HG02678 (cell line): Measurements from ENCODE around the gene CSAD.
"Not testable (repeated sequence)": the region's sequence is repeated elsewhere in the genome, so short reads cannot be mapped to it uniquely, and the experiment has no call there.

Experiments
- ATAC-seq: cut with Tn5 transposase; IDR thresholded peaks from one replicate; pipeline ENCODE4 v1.9.1; 2021; ENCODE audit warnings: mild to moderate bottlenecking, moderate library complexity; ENCODE audit not compliant: unreplicated experiment

Gene CSAD

DNA sequence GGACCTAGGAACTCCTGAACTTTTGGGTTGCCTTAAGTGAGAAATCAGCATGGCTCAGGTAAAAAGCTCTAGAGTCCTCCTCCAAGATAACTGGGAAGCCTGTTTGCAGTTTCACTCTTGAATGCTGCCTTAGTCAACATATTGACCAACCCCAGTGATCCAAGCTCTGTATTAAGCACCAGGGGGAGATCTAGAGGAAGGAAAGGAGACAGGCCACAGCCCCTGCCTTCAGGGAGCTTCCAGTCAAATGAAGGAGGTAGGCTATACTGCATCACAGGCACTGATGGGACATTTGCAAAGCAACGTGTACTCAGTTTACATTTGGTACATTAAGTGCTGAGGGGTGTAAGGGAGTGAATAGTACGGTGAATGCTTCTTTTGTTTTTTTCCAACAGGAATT, 1.2 kb upstream of the CSAD start:
- ATAC-seq, result no peak

GRCh38 chr12:53180931-53181645, 363 bp upstream of the CSAD start:
- ATAC-seq, result peak; percentile 50

DNA sequence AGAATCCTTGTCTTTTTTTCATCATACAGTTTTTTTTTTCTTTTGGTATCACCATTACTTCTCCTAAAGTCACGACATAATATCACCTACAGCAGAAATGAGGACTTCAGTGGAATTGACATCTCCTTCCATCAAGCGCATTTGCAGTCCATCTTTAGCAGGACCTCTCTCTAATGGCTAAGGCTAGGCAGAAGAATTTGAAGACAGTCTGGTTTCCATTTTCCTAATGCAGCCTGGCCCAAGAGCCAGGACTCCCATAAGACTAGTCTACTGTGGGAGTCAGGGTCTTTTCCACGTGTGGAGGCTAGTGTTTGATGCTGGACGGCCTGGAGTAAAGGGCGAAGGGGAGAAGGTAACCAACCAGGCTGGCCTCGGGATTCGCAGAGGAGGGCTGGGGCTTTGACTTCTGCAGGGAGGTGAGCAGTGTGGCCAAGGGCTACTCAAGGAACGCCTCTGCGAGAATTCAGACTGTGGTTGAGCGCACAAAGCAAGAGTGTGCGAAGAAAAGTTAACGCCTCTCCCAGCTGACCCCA, 972 bp downstream of the CSAD start:
- peak; percentile 4 for ATAC-seq

DNA sequence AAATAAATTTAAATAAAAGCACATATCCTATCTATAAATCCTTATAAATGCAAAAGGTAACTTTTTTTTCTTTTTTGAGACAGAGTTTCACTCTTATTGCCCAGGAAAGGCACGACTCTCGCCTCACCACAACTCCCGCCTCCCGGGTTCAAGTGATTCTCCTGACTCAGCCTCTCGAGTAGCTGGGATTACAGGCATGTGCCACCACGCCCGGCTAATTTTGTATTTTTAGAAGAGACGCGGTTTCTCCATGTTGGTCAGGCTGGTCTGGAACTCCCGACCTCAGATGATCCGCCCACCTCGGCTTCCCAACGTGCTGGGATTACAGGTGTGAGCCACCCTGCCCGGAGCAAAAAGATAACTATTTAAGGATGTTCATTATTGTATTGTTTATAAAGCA, 1.9 kb downstream of the CSAD start:
- ATAC-seq, result not testable (repeated sequence)

DNA sequence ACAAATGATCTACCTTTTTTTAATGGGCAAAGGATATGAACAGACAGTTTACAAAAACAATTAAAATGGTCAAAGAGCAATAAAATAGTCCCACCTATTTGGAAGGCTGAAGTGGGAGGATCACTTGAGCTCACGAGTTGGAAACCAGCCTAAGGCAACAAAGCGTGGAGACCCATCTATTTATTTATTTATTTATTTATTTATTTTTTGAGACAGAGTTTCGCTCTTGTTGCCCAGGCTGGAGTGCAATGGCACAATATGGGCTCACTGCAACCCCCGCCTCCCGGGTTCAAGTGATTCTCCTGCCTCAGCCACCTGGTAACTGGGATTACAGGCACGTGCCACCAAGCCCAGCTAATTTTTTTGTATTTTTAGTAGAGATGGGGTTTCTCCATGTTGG, 3.3 kb downstream of the CSAD start:
- not testable (repeated sequence) for ATAC-seq

DNA sequence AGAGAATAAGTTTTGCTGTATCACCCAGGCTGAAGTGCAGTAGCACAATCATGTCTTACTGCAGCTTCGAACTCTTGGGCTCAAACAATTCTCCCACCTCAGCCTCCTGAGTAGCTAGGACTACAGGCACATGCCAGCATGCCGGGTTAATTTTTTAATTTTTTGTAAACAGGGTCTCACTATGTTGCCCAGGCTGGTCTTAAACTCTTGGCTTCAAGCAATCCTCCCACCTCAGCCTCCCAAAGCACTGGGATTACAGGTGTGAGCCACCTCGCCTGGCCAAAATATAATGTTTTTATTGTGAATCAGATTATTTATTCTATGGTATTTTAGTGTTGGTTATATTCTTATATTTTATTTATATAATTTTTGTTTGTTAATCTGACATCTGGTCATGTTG, 4.0 kb downstream of the CSAD start:
- no peak for ATAC-seq

GRCh38 chr12:53174881-53175491, 5.7 kb downstream of the CSAD start:
- ATAC-seq, result no peak

GRCh38 chr12:53173085-53173715, 7.5 kb downstream of the CSAD start:
- no peak for ATAC-seq

DNA sequence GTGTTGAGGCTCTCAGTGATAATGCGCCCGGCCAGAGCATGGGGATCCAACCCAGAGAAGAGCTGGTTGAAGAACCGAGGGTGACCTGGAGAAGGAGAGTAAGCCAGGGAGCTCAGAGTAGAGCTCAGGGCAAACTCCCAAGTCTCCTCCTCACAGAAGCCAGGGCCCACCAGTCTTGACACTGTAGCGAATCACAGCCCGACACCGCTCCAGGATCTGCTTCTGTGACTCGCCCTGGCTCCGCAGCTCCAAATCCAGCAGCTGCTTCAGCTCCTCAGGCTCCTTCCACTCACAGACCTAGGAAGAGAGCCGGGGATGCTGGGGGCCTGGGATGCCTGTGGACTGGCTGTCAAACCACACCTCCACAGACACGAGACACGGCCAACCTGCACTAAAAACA, 8.4 kb downstream of the CSAD start:
- ATAC-seq, result no peak

DNA sequence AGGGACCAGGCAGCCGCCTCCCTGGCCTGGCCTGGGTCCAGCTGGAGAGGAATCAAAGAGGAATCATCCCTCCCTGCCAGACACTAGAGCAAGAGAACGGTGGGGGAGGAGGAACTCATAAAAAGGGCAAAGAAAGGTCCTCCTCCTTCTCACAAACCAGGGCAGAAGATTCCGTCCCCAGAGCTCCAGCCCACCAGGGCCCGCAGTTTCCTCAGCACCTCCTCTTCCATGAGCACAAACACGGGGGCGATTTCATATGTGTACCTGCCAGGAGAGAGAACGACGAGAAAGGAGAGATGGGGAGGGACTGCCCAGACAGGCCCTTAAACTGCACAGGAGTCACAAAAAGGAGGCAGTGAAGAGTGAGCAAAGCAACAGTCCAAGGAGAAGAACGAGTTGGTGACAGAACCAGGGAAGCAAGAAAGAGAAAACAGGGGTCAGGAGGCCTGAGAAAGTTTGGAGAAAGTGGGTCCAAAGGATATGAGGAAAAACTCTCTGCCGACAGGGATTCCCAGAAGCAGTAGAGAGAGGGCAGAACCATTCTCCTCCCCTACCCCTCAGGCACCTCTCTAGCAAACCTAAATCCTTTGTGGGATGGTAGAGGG, 8.9 kb downstream of the CSAD start:
- ATAC-seq, result no peak

DNA sequence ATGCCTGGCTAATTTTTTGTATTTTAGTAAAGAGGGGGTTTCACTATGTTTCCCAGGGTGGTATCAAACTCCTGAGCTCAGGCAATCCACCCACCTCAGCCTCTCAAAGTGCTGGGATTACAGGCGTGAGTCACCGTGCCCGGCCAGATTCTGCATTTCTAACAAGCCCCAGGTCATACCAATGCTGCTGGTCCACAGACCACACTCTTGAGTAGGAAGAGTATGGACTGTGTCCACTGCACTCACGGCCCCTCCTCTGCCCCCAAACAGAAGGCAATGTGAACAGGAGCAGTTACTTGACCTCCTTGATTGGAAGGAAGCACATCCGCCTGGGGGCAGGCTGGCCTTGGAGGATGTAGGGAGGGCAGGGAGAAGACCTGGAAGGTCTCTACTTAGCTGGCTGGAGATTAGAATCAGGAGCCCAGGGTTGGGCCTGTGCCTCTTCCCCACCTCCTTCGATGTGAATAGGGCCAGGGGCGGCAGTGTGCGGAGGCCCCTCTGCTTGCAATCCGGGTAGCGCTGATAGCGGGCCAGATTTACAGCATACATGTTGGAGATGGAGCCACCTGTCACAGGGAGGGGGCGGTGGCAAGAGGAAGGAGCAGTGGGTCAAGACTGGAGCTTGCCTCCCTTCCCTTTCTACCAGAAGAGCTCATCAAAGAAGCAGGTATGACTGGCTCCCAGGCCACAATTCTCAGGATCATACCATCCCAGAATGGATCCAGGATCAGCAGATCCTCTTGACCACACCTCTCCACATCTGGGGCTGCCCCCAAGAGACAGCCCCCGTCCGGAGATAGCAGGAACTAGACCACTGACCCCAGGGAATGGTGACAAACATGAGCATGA, 9.6 kb downstream of the CSAD start:
- ATAC-seq, result no peak

DNA sequence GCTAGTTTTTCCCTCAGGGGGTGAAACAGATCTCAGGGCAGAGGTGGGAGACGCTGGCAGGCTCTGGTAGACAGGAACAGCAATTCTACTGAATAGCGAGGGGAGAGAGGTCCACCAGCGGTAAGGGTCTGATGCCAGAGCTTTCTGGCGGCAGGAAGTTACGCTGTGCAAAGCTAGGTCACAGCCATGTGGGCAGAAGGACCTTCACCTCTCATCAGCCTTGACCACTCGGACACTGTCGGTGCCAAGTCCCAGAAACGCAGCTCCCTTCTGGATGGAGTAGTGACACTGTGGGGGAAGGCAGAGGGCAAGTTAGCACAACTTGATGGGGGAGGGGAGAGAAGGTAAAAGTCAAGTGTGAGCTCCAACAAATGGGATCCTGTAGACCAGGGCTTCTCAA, 10.5 kb downstream of the CSAD start:
- ATAC-seq, result no peak

DNA sequence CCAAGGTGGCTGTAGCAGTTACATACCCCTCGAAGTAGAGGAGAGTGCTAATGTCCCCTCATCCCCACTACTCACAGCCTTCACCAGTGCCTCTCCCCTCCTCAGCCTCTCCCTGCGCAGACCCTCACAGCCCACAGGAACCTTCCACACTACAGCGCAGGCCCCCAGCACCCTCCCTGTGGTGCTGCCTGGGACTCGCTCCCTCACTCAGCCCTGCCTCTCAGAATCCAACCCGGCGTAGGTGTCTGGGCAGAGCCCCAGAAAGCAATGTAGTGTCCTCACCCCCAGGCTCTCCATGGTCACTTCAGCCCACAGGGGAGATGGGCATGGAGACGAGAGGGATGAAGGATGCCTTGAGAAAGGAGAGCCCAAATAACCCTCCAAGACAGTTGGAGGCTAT, 11.1 kb downstream of the CSAD start:
- no peak for ATAC-seq

DNA sequence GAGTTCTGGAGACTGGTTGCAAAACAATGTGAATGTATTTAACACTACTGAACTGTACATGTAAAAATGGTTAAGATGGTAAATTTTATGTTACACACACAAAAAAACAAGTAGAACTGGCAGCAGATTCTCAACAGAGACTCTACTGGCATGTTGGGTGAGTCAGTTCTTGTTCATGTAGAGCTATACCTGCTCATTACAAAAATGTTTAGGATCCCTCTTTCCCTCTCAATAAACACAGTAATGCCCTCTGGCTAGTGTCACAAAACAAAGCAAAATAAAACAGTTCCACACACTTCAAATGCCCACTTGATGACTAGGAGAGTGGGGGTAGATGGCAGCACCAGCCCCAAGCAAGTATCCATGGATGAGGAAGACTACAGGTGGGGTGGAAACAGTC, 13.9 kb downstream of the CSAD start:
- no peak for ATAC-seq

DNA sequence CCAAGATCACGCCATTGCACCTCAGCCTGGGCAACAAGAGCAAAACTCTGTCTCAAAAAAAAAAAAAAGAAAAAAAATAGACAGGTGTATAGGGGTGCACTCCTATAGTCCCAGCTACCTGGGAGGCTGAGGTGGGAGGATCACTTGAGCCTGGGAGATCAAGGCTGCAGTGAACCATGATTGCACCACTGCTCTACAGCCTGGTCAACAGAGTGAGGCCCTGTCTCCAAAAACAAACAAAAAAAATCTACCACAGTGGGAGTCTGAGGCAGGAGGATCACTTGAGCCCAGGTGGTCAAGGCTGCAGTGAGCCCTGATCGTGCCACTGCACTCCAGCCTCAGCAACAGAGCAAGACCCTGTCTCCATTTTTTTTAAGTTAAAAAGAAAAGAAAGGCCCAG, 17.7 kb downstream of the CSAD start:
- ATAC-seq, result not testable (repeated sequence)

- no peak for ATAC-seq
Measured at GRCh38 chr12:53161119-53161911, 19.4 kb downstream of the CSAD start.

- ATAC-seq, result no peak
Measured at GRCh38 chr12:53160673-53161072, 20.1 kb downstream of the CSAD start.

DNA sequence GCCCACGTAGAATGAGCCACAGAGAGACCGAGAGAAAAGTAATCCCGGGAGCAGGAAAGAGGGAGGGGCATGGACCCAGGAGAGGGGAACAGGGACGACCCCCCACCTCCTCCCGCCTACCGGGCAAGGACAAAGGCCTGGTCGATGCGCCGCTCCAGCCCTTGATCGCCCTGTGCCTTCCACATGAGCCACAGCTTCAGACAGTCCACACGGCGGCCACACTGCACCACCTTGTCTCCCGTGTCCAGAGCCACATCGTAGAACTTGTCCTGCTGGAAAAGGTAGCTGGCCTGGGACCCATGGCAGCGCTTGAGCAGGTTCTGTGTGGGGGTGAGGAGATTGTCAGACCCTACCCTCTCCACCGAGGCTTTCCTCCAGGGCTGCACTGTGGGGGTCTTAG, 20.7 kb downstream of the CSAD start:
- no peak for ATAC-seq

DNA sequence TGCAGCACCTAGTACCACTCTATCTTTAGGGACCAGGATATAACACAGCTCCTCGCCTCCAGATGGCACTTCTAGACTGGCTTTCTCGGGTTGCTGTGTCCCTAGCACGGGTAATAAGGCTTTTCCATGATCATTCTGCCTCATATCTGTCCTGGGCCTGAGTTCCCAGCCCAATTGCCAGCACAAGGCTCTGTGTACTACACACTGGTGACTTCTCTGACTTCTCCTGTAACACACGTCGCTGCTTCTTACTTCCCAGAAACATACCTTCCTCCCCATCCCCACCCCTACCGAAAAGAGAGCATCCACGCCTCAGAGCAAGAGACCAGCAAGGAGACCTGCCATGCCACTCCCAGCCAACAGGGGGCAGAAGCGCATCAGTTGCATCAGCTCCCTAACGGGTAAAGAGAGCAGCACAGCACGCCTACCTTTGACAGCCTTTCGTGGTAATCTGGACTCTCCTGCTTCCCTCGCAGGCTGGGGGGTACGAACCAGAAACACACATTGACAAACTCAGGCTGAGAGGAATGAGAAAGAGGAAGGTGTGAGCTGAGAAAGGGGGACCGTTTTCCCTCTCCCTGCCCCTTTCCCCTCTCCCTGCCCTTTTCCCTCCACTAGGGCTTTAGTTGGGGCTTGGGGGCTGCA, 21.4 kb downstream of the CSAD start:
- ATAC-seq, result no peak

- ATAC-seq, result no peak
Measured at GRCh38 chr12:53152390-53152789, 28.3 kb downstream of the CSAD start.
